GM18861 (cell line): ENCODE data around the gene MRPS12.

Source experiments
- ATAC-seq: cut with Tn5 transposase; IDR thresholded peaks from one replicate; pipeline ENCODE4 v1.9.1; 2021; ENCODE audit not compliant: unreplicated experiment

Gene MRPS12

DNA sequence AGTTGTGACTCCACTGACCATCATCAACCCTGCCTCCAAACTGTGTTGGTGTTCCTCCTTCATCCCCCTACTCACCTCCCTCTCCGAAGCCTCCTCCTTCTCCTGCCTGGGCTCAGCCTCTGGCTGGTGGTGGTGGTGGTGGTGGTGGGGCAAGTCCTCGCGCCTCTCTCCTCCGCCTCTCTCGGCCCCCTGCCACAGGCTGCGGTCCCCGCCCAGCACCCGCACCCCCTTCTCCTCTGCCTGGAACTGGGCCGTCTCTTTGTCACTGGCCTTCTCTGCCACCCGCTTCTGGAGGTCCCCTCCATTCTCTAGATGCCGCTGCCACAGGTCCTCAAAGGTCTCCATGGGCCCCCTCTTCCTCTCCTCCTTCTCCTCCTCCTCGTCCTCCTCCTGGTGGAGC, 20.3 kb upstream of the MRPS12 start:
- ATAC-seq, result no peak

DNA sequence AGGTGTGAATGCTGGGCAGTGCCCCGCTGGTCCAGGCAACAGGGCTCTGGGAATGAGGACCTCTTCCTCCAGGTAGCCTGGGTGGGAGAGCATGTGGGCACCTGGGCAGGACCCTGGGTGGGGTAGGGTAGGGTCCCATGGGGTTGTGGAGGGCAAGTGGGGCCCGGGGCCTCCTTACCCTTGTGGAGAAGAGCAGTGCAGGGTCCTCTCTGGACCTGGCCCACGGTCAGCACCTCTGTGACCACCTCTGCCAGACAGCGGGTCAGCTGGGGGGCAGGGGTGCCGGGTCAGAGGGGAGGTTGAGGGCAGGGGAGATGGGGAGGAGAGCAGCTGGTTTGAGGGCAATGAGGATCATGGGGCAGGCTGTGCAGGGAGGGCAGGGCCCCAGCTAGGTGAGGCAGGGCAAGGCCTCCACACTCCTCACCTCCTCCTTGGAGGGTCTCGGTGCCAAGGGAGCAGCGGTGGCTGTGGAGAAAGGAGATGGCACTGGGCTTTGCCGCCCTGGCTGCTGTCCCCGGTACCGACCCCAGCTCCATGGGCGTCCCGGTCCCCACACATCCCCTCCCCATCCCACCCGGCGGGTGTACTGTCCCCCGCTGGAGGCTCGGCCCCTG, 19.2 kb upstream of the MRPS12 start:
- ATAC-seq, result no peak

DNA sequence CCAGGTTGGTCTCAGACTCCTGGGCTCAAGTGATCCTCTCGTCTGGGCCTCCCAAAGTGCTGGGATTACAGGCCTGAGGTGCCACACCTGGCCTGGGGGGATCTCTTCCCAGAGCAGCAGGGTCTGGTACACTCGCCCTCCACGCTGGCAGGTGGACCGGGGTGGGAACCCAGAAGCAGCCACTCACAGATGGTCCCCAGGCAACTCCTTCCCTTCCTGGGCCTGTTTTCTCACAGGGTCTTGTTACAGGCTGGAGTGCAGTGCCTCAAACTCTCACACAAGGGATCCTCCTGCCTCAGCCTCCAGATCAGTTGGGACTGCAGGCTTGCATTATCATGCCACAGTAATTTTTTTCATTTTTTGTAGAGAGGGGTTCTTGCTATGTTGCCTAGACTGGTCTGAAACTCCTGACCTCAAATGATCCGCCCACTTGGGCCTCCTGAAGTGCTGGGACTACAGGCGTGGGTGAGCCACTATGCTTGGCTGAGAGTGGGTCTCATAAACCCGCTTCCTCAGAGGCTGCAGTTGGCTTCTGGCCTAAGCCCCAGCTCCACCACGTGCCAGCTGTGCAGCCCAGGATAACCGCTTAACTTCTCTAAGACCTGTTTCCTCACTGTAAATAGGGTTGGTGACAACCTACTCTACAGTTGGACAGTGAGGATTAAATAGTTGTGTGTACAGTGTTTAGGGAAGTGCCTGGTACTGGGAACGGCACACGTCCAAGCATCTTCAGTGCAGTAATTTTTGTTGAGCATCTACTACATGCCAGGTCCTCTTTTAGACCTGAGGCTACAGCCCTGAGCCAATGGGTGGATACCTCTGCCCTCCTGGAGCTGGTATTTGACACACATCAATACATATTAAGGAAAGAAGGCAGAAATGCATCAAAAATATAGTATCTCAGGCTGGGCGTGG, 17.9 kb upstream of the MRPS12 start:
- no peak for ATAC-seq

DNA sequence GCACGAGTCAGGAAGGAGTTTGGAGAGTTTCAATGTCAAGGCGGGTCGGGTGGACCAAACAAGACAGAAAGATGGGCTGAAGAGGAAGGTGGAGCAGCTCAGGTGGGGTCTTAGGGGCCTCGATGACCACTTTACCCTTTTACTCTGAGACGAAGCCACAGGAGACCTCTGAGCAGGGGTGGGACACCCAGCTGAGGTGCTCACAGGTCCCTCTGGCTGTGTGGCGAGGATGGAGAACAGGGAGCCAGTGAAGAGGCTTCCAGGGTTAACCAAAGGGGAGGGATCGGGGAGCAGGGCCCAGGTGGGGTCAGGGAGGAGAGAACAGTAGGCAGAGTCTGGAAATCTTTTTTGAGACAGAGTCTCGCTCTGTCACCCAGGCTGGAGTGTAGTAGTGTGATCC, 16.8 kb upstream of the MRPS12 start:
- ATAC-seq, result no peak

DNA sequence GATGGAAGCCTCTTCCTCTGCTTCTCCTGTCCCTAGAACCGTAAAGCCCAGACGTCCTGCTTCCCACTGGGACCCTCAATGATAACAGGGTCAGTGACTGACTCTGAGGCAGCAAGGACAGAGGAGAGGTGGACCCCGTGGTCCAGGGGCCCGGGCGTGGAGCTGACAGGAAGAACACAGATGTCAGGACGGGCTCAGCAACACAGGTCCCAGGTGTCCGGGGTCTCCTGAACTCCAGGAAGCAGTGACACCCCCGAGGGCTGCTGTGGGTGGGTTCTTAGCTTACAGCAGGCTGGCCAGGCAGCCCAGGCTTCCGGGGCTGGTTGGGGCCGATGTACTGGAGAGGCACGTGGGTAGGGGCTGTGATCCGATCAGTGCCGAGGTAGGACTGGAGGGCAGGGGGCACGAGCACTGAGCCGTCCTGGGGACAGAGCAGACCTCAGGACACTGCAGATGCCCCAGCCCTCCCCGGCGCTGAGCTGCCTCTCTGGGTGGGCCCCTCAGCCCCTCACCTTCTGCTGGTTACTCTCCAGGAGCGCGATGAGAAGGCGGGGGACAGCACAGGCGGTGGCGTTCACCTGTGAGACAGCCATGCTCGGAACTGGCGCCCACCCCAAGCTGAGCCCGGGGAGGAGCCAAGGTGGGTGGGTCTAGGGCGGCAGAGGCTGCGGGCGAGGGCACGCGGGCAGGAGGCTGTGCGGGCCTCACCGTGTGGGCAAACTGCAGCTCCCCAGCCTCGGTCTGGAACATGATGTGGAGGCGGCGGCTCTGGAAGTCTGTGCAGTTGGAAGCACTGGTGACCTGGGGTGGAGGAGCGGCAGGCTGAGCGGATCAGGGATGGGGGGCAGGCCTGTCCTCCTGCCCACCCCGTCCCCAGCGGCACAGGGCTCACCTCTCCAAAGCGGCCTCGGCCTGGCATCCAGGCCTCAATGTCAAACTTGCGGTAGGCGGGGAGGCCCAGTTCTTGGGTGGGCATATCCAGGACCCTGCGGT, 15.1 kb upstream of the MRPS12 start:
- ATAC-seq, result no peak

DNA sequence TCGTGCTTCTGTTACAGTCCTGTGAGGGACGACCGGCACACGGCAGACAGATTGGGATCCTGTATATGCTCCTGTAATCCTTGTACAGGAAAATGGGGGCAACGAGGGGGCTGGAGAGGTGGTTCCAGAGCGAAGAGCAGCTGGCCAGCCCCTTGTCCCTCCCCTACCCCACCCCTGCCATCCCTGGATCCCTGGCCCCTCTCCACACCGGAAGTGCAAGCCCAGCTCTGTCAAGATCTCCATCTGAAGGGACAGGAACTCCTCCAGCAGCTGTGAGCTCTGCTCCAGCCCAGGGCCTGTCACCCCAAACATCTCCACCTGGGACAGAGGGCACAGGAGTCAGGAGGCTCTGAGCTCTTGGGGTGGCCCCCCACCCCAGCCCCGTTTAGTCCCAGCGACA, 13.2 kb upstream of the MRPS12 start:
- no peak for ATAC-seq

DNA sequence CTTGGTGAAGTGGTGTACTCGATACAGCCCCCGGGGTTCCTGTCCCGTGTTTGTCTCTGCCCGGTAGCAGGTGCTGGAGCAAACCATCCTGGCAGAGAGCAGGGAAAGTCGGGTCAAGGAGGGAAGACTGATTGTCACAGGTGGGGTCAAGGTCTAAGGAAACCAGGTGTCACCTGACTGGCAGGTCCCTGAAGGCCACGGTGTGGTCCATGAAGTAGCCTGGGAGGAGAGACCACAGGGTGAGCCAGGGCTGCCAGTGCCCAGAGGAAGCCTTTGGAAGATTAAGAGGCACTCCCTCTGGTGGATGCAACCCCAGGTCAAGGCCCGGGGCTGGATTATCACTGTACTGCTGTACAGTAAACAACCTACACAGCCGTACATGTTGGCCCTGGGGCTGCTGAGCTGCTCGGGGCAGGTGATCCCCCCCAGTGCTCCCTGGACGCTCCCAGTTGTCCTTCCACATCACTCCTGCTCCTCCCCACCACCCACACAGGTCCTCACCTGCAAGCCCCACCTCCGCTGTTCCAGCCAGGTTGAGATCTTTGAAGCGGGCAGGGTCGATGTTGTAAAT, 12.7 kb upstream of the MRPS12 start:
- ATAC-seq, result no peak

DNA sequence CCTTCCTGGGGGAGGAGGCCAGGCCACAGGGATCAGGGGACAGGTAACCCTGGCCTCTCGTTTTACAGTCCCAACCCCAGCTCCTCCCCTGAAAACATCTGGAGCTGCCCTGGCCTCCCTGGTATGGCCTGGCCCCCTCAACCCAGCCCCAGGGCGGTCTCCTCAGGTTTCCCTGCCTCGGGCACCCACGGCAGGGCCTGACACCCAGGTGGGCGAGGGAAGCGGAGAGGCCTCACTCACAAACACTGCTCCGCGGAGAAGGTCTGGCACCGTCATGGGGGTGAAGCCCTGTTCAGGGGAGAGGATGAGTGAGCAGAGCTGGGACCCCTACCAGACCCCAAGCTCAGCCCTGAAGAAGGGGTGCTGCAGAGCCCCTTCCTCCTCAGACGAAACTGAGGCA, 12.2 kb upstream of the MRPS12 start:
- no peak for ATAC-seq

DNA sequence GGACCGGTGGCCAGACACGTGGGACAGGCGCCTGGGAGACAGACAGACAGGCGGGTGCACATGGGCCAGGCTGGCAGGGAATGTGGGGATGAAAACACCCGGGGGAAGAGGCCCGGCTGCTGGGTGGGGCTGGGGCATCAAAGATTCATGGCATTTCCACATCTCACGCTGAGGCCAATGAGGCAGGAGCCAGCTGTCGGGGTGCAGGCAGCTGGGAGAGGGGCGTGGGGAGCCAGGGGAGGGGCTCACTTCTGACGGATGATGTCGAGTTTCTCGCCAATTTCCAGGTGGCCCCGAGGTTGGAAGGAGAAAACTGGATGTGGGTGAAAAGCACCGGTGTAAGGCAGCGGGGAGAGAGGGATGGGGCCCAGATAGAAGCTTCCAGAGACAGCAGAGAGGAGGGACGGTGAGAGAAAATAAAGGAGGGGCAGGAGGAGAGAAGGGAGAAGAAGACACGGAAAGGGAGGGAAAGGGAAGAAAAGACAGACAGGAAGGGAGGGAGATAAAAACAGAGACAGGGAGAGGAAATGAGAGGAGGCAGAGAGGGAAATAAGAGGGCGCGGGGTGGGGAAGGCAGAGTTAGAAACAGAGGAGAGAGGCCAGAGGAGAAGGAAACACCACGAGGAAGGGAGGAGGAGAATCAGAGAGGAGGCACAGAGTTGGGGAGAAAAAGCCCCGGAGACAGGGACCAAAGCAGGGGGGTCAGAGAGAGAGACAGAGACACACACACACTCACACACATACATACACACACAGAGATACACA, 10.7 kb upstream of the MRPS12 start:
- no peak for ATAC-seq

DNA sequence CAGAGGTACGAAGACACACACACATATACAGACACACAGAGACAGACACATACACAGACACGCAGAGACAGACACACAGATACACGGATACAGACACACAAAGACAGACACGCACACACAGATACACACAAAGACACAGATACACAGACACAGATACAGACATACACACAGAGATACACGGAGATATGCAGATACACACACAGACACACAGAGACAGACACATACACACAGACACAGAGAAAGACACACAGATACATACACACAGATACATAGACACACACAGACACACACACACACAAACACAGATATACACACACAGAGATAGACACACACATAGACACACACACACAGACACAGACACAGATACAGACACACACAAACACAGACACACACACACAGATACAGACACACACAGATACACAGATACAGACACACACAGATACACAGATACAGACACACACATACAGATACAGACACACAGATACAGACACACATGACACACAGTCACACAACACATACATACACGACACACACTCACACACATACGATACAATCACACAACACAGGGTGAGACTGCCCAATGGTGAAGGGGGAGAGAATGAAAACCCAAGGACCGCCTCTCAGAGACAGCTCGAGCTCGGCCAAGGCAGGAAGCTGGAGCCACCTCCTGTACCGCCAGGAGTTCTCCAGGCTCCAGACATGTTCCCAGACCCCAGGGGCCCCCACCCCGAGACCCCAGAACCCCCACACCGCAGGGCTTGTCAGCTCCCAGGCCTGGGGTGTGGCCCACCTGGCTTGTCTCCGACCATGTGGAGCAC, 9.9 kb upstream of the MRPS12 start:
- ATAC-seq, result no peak

DNA sequence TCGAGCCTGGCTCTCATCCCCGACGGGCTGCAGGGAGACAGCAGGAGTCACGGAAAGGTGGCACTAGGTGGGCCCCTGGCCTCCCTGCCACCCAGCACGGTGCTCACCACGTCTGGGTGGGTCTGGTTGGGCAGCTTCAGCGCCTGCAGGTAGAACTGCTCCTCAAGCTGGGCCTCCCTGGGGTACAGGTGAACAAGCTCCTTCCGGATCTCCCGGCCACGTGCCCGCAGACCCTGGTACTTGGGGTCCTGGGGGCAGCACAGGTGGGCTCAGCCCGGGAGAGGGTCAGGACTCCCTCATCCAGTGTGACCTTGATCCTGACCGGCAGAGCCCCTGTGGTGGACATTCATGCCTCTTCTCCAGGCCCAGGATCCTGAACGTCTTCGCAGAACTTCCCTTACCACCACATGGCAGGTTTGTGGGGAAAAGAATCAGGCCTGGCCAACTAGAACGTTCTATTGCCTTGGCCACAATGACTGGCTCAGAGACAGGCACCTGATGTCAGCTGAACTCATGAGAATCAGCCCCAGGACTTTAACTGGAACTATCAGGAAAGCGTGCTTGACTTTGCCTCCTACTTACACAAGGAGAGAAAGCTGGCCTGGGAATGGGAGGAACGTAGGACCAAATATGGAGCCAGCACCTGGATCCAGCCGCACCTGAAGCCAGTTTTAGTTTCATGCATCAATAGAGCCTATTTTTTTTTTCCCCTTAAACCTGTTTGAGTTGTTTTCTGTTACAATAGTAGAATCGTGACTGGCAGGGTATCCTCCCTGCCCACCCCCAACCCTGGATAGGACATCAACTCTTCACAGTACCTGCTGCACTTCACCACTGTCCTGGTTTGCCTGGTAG, 9.1 kb upstream of the MRPS12 start:
- ATAC-seq, result no peak

DNA sequence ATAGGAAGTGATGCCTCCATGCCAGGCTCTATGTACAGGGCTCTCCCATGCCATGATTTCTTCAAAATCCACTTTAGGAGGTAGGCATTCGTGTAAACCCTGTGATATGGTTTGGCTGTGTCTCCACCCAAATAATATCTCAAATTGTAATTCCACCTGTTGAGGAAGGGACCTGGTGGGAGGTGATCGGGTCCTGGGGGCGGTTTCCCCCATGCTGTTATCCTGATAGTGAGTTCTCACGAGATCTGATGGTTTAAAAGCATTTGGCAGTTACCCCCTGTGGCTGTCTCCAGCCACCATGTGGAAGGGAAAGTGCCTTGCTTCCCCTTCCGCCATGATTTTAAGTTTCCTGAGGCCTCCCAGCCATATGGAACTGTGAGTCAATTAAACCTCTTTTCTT, 8.3 kb upstream of the MRPS12 start:
- ATAC-seq, result no peak

DNA sequence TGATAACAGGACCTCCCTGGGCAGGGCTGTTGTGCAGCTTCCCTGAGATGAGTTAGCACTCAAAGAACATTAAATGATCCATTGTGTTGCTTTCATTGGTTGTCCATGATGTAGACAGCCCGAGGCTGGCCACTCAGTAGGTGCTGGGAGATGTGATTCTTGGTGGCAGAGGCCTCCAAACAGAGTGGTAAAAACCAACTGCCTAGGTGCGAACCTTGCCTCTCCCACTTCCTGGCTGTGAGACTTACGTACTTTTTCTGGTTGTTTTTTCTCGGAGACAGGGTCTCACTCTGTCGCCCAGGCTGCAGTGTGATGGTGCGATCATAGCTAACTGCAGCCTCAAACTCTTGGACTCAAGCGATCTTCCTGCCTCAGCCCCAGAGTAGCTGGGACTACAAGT, 6.4 kb upstream of the MRPS12 start:
- ATAC-seq, result no peak

DNA sequence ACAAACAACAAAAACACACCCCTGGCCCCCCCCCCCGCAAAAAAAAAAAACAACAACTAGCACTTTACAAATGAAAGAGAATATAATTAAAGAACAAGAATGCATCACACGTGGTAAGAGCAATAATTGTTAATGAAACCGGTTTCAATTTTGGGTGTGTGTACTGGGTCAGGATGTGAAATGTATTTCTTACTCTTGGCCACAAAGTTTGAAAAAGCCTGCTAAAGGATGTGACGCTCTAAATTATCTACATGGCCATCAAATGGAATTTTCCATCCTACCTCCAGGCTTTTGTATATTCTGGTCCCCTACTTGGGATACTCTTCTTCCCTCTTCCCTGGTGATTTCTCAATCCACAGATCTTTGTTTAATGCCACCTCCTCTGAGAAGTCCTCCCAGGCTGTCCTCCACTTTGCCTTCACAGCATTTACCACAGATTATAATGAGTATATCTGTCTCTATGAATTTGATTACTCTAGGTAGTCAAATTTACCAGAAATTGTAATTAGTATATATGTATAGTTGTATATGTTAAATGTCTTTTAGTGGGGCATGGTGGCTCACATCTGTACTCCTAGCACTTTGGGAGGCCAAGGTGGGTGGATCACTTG, 2.2 kb upstream of the MRPS12 start:
- no peak for ATAC-seq

DNA sequence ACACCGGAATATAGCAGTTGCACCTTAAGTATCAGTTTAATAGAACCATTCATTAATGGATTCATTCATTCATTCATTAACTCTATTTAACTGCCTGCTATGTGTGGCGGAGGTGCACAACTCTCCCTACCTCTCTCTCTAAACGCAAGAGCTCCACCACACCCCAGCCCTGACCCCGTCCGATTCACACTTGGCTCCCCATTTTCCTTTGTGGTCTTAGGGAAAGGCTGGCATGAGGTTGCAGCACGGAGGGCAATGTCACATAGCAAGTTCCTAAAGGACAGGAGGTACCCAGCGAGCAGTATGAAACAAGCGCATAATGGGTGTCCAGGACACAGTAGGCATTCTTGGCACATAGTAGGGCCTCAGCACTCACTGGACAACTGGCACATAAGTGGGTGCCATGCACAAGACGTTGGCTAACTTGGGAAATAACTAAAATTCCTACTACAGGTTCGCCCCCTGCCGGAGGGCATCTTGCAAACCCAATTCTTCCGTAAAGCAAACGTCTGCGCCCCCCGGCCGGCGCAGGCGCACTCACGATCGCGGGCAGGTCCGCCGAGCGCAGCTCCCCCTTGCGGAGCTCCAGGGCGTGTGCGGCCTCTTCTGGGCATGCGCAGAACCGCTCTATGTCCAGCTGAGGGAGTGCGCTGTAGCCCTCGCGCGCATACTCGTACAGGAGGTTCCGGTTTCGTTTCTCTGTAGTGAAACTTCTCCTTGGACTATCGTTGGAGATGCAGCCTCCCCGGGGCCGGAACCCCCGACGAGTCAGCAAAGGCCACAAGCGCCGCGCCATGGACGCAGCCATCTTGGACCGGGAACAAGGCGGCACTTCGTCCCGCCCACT, 592 bp upstream of the MRPS12 start, which contains the start of gene SARS2:
Gene SARS2, minus strand, starts transcription at position 835 of the 847 bp plus-strand sequence. Its CDS starts 27 bp downstream, at position 808.
- ATAC-seq, result peak; percentile 53

DNA sequence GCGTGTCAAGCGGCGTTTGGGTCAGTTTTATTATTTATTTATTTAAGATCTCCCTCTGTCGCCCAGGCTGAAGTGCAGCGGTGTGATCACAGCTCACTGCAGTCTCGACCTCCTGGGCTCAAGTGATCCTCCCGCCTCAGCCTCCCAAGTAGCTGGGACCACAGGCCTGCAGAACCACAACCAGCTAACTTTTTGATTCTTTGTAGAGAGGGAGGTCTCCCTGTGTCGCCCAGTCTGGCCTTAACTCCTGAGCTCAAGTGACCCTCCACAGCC, 713 bp downstream of the MRPS12 start:
- ATAC-seq, result no peak

DNA sequence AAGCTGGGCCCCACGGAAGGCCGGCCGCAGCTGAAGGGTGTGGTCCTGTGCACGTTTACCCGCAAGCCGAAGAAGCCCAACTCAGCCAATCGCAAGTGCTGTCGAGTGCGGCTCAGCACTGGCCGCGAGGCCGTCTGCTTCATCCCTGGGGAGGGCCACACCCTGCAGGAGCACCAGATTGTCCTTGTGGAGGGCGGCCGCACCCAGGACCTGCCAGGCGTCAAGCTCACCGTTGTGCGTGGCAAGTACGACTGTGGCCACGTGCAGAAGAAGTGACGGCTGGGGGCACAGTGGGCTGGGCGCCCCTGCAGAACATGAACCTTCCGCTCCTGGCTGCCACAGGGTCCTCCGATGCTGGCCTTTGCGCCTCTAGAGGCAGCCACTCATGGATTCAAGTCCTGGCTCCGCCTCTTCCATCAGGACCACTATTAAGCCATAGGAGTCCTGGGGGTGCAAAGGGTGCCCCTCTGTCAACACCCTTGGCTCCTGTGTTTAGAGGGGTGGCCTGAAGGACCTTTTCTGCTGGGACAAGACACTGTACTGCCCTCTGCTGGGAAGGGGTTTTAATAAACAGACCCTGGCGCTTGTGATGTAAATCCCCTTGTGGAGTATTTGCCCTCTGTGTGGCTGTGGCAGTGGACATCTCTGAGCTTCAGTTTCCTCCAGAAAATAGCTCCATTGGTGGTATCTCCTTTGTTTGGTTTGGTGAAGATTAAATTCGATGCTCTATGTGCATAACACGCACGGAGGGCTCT, 1.9 kb downstream of the MRPS12 start:
- ATAC-seq, result no peak
